GM19240 (cell line): ENCODE data around the gene C1orf115.
"Not testable (repeated sequence)": the region's sequence is repeated elsewhere in the genome, so short reads cannot be mapped to it uniquely, and the experiment has no call there.

Source experiments
- DNase-seq: peaks from one replicate; pipeline ENCODE4 v3.0.0; 2011; ENCODE audit warnings: low spot score; ENCODE audit not compliant: insufficient read length

C1orf115 gene, protein sequence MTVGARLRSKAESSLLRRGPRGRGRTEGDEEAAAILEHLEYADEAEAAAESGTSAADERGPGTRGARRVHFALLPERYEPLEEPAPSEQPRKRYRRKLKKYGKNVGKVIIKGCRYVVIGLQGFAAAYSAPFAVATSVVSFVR

DNA sequence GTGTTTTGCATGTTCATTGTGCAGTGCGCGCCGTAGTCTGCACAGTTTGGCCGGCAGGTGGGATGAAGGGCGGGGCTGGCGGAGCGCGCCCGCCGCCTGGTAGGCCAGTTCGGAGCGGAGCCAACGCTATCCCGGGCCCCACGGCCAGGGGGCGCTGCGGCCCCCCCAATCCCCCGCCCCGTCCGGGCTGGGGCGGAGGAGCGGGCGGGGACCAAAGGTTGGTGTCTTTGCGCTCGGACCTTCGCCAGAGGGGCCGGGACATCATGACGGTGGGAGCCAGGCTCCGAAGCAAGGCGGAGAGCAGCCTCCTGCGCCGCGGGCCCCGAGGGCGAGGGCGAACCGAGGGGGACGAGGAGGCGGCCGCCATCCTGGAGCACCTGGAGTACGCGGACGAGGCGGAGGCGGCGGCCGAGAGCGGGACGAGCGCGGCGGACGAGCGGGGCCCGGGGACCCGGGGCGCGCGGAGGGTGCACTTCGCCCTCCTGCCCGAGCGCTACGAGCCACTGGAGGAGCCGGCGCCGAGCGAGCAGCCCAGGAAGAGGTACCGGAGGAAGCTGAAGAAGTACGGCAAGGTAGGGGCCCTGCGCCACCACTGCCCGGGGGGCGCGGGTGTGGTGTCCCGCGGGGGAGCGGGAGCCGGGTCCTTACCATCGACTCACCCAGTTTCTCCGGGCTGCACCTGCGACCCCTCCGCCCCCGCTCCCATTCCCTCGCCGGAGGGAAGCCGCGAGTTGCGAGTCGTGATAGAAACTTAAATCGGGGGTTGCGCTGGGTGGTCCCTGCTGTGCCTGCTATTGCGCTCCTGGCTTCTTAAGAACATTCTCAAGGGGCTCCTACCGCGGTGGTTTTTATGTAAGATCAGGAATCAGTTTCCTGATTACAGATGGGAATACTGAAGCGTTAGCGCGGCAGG lies at the start of gene C1orf115:
C1orf115 (plus strand) TSS at position 224 of the 913 bp plus-strand sequence; CDS start at position 264, 40 bp downstream.
- DNase-seq = peak; percentile 65

DNA sequence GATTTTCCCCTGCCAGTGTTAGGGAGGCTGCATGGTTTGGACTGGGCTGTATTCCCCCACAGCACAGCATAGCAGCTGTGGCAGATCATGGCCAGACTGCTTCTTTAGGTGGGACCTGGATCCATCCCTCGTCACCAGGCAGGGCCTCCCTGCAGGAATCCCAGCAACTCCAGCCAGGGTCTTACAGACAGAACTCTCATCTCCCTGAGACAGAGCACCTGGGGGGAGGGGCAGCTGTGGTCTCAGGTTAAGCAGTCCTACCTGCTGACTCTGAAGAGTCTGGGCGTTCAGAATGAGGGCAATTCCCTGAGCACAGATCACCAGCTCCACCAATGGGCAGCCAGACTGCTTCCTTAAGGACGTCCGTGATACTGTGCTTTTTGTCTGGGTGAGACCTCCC lies 47.9 kb upstream of the C1orf115 start:
- no peak for DNase-seq

DNA sequence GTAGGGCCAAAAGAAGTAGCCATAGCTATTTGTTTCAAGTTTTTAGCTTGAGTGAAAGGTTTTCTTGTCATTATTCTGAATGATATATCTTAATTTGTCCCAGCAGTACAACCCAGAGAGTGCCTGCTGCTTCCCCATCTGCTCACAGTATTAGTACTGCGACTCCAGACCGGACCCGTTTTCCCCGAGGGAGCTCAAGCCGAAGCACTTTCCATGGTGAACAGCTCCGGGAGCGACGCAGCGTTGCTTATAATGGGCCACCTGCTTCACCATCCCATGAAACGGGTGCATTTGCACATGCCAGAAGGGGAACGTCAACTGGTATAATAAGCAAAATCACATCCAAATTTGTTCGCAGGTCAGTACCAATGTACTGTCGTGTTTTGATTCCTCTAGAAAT lies 37.2 kb upstream of the C1orf115 start:
- no peak for DNase-seq

DNA sequence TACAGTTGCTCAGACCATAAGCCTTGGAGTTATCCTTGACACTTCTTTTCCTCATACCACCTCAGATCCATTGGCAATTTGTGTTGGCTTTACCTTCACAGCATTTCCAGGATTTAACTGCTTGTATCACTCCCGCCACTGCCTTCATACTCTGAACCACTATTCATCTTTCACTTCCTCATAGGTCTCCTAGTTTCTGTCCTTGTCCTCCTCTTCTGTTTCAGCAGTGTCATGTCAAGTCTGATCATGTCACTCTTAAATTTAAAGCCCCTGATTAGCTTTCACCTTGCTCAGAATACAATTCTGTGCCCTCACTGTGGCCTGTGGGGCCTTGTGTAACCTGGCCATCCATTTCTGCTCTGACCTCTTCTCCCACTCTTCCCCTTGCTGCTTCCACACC lies 34.7 kb upstream of the C1orf115 start:
- peak; percentile 3 for DNase-seq

DNA sequence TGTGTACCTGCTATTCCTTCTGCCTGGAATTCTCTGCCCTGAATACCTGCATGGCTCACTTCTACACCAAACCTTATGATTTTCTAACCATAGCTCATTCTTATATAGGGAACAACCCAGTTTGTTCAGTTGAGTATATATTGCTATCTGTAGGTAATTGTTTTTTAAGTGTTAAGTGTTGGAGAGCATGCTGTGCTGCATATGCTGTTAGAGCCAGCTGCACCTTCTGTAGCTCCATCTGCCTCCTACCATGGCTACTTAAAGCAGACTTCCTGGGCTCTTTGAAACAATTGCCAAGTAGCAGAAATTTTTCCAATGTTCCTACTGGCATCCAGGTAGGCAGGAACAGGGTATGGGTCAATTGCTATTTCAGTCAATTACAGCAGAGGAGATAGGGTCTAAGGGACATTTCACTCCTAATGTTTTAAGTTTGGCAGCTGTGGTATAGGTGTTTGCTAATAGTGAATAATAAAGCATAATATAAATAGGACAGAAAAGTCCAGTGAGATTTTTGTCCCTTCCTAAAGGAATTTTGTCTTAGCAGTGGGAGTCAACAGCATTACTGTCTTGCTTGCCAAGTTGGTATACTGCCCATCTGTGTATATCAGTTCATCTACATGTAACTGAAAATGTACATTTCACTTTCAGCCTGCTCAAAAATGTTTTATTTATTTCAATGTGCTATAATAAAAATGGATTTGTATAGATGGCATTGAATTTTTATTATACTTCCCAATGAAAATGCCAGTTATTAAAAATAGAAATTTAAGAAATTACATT lies 34.0 kb upstream of the C1orf115 start:
- no peak for DNase-seq

DNA sequence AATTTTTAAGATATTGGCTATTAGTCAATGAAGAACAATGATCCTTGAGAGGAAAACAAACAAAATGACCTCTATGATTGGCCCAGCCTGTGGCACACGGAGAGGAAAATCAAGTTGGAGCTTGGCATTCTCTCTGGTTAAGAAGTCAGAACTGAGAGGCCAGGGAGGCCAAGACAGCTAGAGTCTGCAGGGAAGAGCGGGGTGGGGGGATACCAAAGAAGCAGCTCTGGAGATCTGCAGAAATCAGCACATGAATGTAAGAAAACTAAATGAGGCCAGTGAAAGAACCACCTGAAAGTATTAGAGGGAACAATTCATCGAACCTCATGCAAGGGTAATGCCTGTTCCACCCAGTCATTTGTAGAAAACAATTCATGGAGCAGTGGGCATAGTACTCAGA lies 23.8 kb upstream of the C1orf115 start:
- DNase-seq = no peak

DNA sequence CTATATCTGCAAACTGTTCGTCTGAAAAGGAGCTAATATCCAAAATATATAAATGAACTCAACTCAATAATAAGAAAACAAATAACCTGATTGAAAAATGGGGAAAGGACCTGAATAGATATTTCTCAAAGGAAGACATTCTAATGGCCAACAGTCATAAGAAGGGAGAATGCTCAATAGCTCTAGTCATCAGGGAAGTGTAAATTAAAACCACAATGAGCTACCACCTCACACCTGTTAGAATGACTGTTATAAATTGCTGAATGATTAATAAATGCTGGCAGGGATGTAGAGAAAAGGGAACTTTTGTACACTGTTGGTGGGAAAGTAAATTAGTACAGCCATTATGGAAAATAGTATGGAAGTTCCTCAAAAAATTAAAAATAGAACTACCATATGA lies 21.2 kb upstream of the C1orf115 start:
- no peak for DNase-seq

DNA sequence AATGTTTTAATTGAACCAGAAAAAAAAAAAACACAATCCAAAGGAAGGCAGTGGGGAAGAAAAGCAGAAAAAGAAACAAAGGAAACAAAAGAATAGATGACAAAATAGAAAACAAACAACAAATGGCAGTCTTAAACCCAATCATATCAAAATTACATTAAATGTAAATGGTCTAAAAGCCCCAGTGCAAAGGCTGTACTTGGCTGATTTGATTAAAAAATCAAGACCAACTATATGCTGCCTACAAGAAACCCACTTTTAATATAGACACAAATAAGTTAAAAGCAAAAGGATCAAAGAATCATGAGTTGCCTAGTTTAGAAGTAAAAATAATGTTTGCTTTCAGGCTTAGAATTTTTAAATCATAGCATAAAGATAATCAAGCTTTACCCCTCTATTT lies 19.8 kb upstream of the C1orf115 start:
- no peak for DNase-seq

DNA sequence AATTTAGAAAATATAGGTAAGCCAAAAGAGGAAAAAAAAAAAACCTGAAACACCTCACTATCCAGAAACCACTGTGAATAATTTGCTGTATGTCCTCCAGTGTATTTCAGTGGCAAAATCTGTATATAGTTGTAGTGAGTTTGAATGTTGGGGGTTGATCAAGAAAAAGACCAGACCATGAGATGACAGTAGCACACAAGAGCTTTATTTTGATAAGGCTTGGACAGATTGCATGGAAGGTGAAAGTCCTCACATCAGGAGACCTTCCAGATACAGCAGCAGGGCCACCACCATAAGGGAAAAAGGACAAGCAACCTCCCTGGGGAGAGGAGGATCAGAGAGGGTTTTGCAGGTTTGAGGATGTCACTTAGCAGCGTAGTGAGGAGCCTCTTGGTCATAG lies 16.2 kb upstream of the C1orf115 start:
- DNase-seq = no peak

DNA sequence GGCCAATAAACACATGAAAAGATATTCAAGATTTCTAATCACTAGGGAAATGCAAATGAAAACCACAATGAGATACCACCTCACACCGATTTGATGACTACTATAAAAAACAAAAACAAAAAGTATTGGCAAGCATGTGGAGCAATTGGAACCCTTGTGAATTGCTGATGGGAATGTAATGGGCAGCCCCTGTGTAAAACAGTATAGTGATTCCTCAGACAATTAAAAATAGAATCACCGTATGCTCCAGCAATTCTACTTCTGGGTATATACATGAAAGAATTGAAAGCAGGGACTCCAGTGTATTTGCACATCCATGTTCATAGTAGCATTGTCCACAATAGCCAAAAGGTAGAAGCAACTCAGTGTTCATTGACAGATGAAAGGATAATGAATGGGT lies 12.9 kb upstream of the C1orf115 start:
- DNase-seq = no peak

DNA sequence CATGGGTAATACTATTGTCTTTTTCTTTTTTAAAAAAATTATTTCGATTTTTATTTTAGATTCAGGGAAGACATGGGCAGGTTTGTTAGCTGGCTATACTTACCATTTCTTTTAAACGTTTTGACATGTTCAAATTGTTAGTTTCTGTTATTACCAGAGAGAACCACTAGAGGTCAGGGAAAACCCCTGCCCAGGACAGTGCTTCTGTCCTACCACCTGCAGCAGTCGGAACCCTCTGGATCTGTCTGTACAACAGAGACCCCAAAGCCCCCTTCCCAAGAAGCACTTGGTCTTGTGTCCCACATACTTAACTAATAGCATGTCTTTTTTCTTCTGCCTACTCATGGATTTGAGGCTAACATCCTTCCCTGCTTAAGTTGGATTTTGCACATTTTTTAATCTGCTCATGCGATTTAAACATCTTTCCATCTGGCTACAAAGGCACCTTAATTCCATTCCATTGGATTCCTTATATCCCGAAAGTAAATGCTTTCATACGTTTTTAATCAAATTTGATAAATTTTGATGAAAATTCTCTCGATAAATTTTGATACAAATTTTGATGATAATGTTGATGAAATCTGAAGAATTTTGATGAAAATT lies 10.0 kb upstream of the C1orf115 start:
- peak; percentile 39 for DNase-seq

DNA sequence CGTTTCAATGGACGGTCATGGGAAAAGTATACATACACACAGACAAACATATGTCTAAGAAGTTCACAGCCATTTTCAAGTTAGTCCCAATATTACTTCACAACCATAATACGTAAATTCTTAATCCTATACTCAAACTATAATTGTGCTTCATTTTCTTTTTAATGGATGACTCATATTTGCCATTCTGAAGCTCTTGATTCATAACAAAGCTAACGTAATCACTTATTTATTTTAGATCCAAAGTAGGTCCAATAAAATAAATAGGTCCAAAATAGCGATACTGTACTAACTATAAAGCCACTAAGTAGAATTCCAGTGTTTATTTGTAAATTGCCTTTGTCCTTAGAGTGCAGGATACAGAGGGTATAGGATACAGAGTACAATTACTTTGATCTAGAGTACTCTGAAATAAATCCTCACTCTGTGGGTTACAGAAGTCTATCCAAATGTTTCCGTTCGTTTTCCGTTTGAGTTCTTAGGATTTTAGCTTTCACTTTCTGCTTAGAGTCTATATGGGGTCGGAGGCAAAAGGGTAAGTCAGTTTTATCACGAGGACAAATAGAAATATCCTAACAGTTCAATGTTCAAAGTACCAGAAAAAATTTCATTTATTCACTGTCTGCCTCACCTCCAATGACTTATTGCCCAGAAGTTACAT lies 8.8 kb upstream of the C1orf115 start:
- DNase-seq = no peak

DNA sequence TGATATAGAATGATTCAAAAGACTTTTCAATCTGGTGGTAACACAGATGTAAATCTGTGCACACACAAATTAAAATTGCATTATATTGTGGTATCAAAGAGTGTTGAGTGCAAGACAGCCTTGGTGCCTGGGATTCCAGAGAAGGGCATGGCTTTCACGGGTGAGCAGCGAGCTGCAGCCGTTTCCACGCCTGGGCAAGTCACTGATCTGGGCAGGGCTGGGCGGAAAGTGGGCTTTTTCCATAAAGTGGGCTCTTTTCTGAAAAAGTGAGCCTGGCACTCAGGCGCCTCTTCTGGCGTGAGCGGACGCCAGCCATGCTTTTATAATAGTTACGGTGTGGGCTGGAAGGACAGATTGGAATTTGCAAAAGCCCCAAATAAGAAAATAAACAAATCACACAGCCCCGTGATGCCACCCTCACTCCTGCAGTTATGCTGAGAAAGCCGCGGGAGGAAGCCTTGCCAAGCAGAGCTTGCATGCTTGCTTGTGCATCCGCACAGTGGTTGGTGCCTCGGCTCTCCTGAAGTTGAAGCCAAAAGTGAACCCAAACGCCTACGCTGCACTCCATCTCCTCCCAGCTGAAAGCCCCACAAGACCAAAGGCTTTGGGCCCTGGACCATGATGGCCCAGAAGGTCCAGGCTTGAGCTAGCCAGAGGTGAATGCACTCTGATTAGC lies 7.1 kb upstream of the C1orf115 start:
- DNase-seq = no peak

DNA sequence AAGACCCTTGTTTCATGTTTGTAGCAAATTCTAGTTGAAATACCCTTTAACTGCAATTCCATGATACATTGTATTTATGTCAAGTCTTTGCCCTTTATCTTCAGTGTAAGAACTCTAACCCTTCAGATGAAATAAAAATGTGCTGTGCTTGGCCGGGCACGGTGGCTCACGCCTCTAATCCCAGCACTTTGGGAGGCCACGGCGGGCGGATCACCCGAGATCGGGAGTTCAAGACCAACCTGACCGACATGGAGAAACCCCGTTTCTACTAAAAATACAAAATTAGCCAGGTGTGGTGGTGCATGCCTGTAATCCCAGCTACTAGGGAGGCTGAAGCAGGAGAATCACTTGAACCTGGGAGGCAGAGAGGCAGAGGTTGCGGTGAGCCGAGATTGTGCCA lies 6.4 kb upstream of the C1orf115 start:
- DNase-seq = not testable (repeated sequence)

DNA sequence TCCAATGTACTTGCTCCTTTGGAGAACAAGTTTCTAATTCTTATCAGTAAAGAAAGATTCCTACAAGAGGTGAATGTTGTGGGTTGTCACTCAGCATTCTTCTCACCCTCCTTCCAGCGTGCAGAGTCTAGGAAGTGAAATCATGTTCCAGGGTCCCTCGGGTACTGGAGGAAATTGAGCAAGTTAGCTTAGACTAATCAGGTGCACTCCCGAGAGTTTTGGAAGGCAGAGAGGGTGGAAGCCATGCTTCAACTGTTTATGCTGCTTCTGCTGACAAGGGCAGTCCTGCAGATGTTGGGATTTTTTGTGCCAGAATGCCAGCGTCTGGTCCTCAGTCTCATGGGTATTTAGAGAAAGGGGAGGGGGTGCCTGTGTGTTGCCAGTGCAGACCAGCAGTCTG lies 5.3 kb upstream of the C1orf115 start:
- DNase-seq = no peak

DNA sequence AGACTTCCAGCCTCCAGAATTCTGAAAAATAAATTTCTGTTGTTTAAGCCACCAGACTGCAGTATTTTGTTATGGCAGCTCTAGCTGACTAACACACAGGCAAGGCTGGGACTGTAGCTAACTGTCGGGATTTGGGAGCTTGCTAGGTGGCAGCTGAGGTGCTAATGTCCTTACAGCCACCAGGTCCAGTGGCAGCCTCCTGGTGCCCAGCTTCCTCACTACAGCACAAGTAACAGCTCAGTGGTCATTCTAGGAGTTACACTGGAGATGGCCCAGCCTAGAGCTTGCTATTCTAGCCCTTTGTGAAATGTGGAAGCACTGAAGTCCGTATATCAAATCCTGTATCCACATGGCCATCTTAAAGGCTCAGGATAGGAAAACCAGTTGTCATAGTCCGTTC lies 4.3 kb upstream of the C1orf115 start:
- DNase-seq = no peak

DNA sequence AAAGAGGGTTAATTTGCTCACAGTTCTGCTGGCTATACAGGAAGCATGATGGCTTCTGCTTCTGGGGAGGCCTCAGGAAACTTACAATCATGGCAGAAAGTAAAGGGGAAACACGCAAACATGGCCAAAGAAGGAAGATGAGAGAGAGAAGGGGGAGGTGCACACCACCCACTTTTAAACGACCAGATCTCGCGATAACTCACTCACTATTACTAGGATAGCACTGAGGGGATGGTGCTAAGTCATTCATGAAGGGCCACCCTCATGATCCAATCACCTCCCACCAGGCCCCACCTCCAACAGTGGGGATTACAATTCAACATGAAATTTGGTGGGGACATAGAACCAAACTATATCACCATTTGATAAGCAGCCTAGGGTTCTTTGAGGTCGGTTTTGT lies 2.4 kb upstream of the C1orf115 start:
- no peak for DNase-seq

DNA sequence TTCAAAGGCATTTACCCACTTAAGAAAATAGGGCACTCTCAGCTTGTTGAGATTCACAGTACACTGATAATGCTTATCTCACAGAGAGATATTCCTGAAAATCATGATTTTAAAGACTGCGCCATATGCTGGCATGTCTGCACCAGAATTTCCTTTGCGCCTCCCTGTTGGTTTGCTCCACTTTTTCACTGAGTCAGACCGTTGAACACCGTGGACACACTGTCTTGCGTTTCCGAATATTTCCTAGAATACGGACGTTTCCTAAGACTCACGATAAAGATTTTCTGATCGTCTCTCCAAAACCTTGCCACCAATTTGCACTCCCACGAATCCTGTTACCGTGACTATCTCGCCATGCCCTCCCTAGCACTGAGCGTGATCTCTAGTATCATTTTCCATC lies 497 bp upstream of the C1orf115 start:
- DNase-seq = no peak

DNA sequence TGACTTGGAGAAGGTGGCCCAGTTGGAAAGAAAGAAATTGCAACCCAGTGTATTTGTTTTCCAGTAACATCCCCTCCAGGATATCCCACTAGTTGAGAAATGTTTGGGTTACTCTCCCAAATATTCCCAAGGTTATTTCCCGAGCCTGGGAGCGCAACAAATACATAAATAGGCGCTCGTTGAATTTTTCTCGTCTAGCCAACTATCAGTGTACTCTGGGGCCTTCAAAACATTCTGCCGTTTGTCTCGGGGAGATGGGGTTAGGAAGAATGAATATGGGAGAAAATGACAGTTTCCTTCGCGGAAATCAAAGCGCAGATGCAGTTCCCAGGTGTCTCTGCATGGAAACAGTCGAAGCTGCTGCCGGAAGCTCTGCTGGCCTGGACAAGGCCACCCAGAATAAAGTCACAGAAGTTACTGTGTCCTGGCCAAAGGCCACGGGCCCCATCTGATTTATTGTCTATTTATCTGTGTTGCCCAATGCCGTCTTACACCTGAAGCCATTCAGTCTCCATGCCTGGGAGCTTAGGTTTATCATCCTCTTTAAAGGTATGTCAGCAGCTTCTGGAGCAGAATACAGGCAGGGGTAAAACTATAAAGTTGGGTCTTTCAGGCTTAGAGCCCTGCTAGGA lies 1.0 kb downstream of the C1orf115 start:
- DNase-seq = no peak
